Ovary (tissue), 9 donors: ENCODE results near the gene LIN52. TPM values are rescaled to one million over a fixed set of nuclear protein-coding genes. Genes with fewer than 3 reads are reported as not detected.

Experiments
- DNase-seq, 5 donors: peaks; one replicate each; pipeline ENCODE4 v3.0.0-alpha.2; 2019 to 2020
- H3K27ac ChIP-seq, 2 donors: fragments of 200-600 bp; one replicate each; pipeline versions ENCODE4 v1.5.1 to v1.8.0; 2019 to 2022
- H3K27me3 ChIP-seq: fragments of 200-600 bp; one replicate; pipeline ENCODE4 v1.8.0; 2022
- H3K36me3 ChIP-seq: fragments of 200-600 bp; sonication (generic); one replicate; pipeline ENCODE4 v1.5.1; 2019
- H3K4me1 ChIP-seq: one replicate; pipeline ENCODE4 v1.8.1; 2013; ENCODE audit warnings: mild to moderate bottlenecking, moderate library complexity; ENCODE audit not compliant: insufficient read depth
- H3K4me3 ChIP-seq: fragments of 200-600 bp; sonication (generic); one replicate; pipeline ENCODE4 v1.5.1; 2017
- H3K9me3 ChIP-seq, 2 donors: fragments of 200-600 bp in 1 of 2; sonication (generic) in 1 of 2; one replicate each; pipeline versions ENCODE4 v1.5.1 to v1.8.1; 2013 to 2019; ENCODE audit warnings: mild to moderate bottlenecking in 1 of 2, moderate library complexity in 1 of 2
- EP300 ChIP-seq: sonication (generic); formaldehyde crosslinking; IDR thresholded peaks from one replicate; pipeline ENCODE4 v1.6.1; 2017; ENCODE audit warnings: antibody characterized with exemption
- POLR2A ChIP-seq: fragments of 450-650 bp; IDR thresholded peaks from one replicate; pipeline ENCODE4 v1.6.1; 2017; ENCODE audit warnings: antibody characterized with exemption, mild to moderate bottlenecking, moderate library complexity
- WGBS, 3 donors: extraction: QIAGEN DNeasy Blood & Tissue Kit in 1 of 3; methylation state at CpG; one replicate each; pipeline versions ENCODE4 v1.1.5 to v1.1.7; 2013 to 2017; 5-methylcytosine and 5-hydroxymethylcytosine counted together
- intact Hi-C, 4 donors: fragments of 100-400 bp; cut with DNase I; formaldehyde crosslinking; loops; one replicate each; pipeline versions ENCODE4 v1.11.0 to v1.15.1; 2022 to 2023
- polyA plus RNA-seq, 2 donors: library from polyadenylated mRNA; stranded (reverse); fragments of 200-250 nt in 1 of 2; fragments of 350-450 nt in 1 of 2; fragmentation: Illumina TruSeq in 1 of 2; extraction: RNeasy Lipid Tissue Mini Kit (QIAGEN cat#74804) in 1 of 2; gene quantifications; one replicate each; pipeline ENCODE4 v1.2.3, GENCODE V29; 2013 to 2014
- total RNA-seq, 7 donors: library from RNA; depleted of rRNA in 2 of 7; stranded (reverse); fragments of >200 nt in 2 of 7; fragmentation: NEBNext Ultra II Directional in 3 of 7; extraction: Animal tissue kit (Norgen Biotek cat#: 25700) in 3 of 7; gene quantifications; one replicate each; pipeline versions ENCODE4 v1.1.0 to v1.2.4, GENCODE V29; 2016 to 2023
- TF ChIP-seq, protein P1 (sequence below), 3 donors: fragments of 450-650 bp in 2 of 3; fragments of 200-600 bp in 1 of 3; IDR thresholded peaks; one replicate each; pipeline versions ENCODE4 v1.5.1 to v1.8.0; 2016 to 2022; ENCODE audit warnings: antibody characterized with exemption in 3 of 3, mild to moderate bottlenecking in 1 of 3
- donor health status: DM: no; HTN: no; CAD: no; lungs with moderate emphysema.
- donor health status: DM: no; HTN: no; CAD: no.
- donor health status: Bipolar disorder and iron deficiency.
- donor health status: DM: yes; HTN: yes; CAD: no.
- donor health status: DM: no; HTN: no; CAD: no.
- donor health status: DM: yes; HTN: yes; CAD: no.

LIN52 gene
- total and polyA plus RNA-seq, 9 donors: 8.6 to 12.5 (median 10.0) TPM

- intact Hi-C loops: no loop called here
- Histone ChIP-seq H3K9me3 (no peaks in the 10 kb centered on the region), H3K27me3 (no peaks in the 10 kb centered on the region), H3K36me3 (no peaks in the 10 kb centered on the region), H3K27ac (no peak overlapping the region), H3K4me3 (no peak overlapping the region), H3K4me1 (peaks cover 2% of the 10 kb centered on the region)
- 30 to 75% (median 74%) methylated on average over 1 of the region's 1 CpG for WGBS, 3 donors
- no peak for DNase-seq
- TF ChIP-seq, protein P1, sequence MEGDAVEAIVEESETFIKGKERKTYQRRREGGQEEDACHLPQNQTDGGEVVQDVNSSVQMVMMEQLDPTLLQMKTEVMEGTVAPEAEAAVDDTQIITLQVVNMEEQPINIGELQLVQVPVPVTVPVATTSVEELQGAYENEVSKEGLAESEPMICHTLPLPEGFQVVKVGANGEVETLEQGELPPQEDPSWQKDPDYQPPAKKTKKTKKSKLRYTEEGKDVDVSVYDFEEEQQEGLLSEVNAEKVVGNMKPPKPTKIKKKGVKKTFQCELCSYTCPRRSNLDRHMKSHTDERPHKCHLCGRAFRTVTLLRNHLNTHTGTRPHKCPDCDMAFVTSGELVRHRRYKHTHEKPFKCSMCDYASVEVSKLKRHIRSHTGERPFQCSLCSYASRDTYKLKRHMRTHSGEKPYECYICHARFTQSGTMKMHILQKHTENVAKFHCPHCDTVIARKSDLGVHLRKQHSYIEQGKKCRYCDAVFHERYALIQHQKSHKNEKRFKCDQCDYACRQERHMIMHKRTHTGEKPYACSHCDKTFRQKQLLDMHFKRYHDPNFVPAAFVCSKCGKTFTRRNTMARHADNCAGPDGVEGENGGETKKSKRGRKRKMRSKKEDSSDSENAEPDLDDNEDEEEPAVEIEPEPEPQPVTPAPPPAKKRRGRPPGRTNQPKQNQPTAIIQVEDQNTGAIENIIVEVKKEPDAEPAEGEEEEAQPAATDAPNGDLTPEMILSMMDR (IDR thresholded peaks at IDR 0.05): no peak
- TF ChIP-seq EP300: no peak
- TF ChIP-seq POLR2A: no peak
These were observed 7.4 kb upstream of the LIN52 start for GRCh38 chr14:74077401-74077800.

- Histone ChIP-seq H3K4me1 (peaks cover 6% of the 10 kb centered on the region), H3K36me3 (no peaks in the 10 kb centered on the region), H3K9me3 (no peaks in the 10 kb centered on the region), H3K4me3 (no peak overlapping the region), H3K27me3 (no peaks in the 10 kb centered on the region), H3K27ac (no peak overlapping the region)
- TF ChIP-seq EP300 (no peak), POLR2A (no peak)
- TF ChIP-seq, protein P1 (IDR thresholded peaks at IDR 0.05): no peak
- WGBS, 3 donors: 63 to 65% (median 63%) methylated on average over 4 of the region's 4 CpGs
- DNase-seq: no peak
- intact Hi-C loops: no loop called here
These were observed 3.8 kb upstream of the LIN52 start for GRCh38 chr14:74080820-74081460.

- DNase-seq: no peak
- Histone ChIP-seq H3K27me3 (no peaks in the 10 kb centered on the region), H3K27ac (no peak overlapping the region), H3K9me3 (no peaks in the 10 kb centered on the region), H3K4me3 (no peak overlapping the region), H3K4me1 (peaks cover 7% of the 10 kb centered on the region), H3K36me3 (no peaks in the 10 kb centered on the region)
- WGBS, 3 donors: 92 to 94% (median 94%) methylated on average over 3 of the region's 3 CpGs
- intact Hi-C loops: no loop called here
- TF ChIP-seq, protein P1 (IDR thresholded peaks at IDR 0.05): no peak
- no peak for TF ChIP-seq POLR2A
- no peak for TF ChIP-seq EP300
These were observed 3.3 kb upstream of the LIN52 start for GRCh38 chr14:74081491-74081890.

- Histone ChIP-seq H3K4me3 (peak overlapping the region; percentile 94), H3K9me3 (no peaks in the 10 kb centered on the region), H3K36me3 (no peaks in the 10 kb centered on the region), H3K27ac (peak overlapping the region; percentile 62 to 91), H3K27me3 (no peaks in the 10 kb centered on the region), H3K4me1 (peaks cover 7% of the 10 kb centered on the region)
- intact Hi-C loops: no loop called here
- TF ChIP-seq EP300: no peak
- TF ChIP-seq POLR2A: no peak
- TF ChIP-seq, protein P1 (IDR thresholded peaks at IDR 0.05): no peak
- WGBS, 3 donors: 80 to 86% (median 84%) methylated on average over 3 of the region's 3 CpGs
- no peak for DNase-seq
These were observed 1.6 kb upstream of the LIN52 start for GRCh38 chr14:74083161-74083560.
